GM18526 (cell line): ENCODE results near the gene SRPX2.

Experiments used
- POLR2A ChIP-seq: IDR thresholded peaks from 3 replicates; pipeline ENCODE4 v1.6.1; 2011; ENCODE audit not compliant: insufficient read length; ENCODE audit errors: extremely low read depth

SRPX2 gene, protein sequence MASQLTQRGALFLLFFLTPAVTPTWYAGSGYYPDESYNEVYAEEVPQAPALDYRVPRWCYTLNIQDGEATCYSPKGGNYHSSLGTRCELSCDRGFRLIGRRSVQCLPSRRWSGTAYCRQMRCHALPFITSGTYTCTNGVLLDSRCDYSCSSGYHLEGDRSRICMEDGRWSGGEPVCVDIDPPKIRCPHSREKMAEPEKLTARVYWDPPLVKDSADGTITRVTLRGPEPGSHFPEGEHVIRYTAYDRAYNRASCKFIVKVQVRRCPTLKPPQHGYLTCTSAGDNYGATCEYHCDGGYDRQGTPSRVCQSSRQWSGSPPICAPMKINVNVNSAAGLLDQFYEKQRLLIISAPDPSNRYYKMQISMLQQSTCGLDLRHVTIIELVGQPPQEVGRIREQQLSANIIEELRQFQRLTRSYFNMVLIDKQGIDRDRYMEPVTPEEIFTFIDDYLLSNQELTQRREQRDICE

DNA sequence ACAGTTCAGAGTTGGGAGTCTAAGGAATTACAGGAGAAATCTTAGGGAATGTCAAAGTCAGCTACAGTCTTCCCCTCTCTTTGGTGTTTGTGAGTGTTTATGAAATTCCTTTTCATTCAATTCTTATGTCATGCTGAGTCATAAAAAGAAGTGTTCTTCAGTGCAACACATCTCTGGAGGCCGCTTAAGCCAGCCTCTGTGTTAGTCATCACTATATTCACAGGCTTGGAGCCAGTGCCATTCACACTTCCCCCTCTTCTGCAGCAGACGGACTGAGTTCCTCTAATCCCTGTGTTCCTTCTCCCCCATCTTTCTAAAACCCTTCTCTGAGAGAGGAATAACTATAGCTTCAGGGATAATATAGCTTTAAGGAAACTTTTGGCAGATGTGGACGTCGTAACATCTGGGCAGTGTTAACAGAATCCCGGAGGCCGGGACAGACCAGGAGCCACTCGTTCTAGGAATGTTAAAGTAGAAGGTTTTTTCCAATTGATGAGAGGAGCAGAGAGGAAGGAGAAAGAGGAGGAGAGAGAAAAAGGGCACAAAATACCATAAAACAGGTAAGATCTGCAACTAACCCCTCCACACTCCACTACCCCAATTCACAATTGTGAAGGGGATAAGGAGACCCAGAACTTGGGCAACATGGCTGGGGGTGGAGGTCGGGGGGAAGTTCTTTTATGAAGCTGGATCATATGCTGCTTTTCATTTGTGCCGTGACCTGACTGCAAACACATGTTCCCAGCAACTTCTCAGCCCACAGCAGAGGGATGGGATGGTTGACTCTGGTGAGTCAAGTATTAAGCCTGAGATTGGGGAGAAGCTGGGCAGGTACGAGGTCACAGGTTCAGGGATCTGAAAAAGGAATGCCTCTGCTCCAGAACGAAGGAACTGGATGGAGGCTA is at the start of gene SRPX2:
SRPX2 (plus strand) TSS at position 244 of the 905 bp plus-strand sequence. CDS start 2,124 bp downstream, outside the sequence.
- no peak for TF ChIP-seq POLR2A

DNA sequence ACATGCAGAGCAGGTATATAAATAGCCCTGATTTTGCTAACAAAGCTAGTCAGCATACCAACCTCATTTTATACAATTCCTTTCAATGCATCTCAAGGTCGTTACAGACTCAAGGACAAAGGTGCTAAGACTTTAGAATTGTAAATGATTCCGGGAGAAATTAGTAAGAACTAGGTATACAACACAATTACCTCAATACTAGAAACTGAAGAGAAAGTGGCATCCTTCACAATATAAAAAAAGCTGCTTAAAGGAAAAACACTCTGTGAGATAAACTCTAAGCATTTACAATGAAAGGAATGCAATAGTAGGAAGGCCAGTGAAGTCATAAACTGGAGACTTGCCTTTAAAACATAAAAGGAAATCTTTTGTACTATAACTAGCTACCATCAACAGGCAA is 47.4 kb upstream of the SRPX2 start:
- no peak for TF ChIP-seq POLR2A

DNA sequence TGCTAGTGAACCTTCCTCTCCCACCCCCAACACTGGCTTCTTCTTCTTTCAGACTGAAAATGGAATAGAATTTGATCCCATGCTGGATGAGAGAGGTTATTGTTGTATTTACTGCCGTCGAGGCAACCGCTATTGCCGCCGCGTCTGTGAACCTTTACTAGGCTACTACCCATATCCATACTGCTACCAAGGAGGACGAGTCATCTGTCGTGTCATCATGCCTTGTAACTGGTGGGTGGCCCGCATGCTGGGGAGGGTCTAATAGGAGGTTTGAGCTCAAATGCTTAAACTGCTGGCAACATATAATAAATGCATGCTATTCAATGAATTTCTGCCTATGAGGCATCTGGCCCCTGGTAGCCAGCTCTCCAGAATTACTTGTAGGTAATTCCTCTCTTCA is 44.5 kb upstream of the SRPX2 start:
- TF ChIP-seq POLR2A: no peak

DNA sequence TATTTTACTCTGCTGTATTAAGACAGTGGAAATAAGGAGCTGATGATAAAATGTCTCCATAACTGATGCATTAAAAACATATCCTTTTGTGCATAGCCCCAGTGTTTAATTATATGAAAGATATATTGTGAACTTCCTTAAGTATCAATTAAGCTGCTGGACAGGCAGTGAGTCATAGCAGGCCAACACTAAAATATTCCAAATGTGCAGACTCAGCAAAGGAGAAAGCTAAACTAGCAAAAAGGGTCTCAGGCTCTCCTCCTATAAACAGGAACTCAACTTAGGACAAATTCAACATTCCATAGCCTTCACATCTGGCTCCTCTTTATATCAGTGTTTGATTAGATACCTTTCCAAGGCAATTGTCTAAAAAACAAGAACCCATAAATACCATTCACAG is 43.7 kb upstream of the SRPX2 start:
- TF ChIP-seq POLR2A: no peak

DNA sequence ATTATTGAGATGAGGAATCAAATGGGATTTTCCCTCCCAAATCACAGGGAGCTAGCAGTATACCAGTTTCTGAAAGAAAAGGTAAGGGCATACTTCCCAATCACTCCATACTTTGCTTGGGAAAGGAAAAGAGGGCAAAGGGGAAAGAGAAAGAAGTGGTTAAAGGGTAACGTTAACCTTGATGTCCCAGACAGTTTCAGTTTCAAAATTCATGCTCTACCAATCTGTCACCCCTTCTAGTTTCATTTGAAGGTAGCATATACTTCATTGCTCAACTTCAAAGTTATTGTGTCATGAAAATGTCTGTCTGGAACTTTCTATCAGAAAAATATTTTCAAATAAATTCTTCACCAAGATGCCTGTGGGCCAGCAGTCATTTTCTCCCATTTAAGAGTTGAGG is 43.2 kb upstream of the SRPX2 start:
- no peak for TF ChIP-seq POLR2A

DNA sequence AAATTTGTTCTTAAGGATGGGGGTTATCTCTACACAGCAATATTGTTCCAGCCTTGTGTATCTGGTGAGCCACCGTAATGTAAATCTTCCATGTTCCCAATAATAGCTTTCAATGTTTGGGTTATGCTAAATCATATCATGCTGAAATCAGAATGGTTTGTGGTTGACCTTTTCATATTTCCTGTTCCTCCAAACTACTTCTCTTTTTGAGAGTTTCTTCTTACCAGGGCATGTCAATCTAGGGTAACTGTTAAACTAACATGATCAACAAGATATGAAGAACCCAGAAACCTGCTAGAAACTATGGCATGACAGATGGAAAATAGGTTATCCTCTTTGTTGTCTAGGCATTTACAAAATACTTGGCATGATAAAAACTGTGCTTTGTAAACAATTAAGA is 37.2 kb upstream of the SRPX2 start:
- no peak for TF ChIP-seq POLR2A

DNA sequence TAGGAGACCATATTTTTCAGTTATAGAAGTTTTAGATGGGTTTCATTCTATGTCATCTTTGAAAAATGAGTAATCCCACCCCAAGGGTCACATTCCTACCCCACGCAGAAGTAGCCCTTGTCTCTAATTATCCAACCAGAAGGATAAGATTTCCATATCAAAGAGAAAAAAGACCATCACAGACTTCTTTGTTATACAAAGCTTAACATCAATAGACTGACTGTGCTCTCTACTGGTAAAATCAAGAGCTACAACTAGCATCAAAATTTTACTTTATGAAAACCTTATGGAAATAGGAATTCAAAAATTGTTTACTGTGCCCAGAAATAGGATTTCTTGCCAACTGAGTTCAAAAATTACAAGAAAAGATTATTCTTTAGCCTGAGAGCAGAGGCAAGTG is 34.4 kb upstream of the SRPX2 start:
- TF ChIP-seq POLR2A: no peak

DNA sequence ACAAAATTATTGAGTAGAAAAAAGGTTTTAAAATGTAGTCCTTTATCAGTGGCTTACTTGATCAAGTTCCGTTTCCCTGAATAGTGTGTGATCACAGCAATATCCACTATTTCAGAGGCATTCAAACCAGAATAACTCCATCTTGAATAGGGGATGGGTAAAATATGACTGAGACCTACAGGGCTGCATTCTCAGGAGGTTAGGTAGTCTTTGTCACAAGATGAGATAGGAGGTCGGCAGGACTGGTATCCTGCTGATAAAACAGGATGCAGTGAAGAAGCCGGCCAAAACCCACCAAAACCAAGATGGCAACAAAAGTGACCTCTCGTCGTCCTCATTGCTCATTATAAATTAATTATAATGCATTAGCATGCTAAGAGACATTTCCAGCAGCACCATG is 32.0 kb upstream of the SRPX2 start:
- TF ChIP-seq POLR2A: no peak

DNA sequence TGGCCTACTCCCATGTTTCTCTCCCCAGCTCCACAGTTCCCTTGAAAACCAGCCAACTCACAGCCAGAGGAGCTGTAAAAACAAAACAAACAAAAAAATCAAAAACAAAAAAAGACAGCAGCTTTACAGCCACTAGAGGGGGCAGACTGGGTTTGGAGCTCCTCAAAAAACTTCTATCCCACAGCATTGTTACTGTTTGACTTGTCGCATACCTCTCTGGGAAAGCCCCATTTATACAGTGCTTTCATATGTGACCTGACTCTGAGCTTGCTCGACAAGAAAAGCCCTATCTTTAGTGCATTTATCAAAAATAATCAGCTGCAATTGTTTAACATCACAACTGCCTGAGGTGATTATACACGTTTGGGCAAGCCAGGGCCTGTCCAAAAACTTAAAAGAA is 29.0 kb upstream of the SRPX2 start:
- no peak for TF ChIP-seq POLR2A

DNA sequence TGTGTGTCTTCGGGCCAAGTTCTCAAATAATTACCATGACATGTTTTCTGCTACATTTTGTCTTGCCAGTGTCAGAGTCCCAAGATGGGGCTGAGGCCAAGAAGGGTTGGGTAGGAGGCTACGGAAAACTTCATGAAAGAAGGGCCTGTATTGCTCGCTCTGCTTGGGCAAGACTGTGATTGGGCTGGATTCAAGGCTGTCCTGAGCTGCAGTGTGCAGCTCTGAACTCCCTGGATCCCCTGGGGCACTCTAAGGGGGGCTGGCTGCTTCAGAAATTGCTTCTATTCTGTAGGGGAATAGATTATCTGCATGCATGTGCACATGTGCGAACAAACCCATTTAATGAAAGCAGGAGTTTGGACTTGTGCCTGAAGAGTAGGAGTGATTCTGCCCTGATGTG is 21.0 kb upstream of the SRPX2 start:
- TF ChIP-seq POLR2A: no peak

DNA sequence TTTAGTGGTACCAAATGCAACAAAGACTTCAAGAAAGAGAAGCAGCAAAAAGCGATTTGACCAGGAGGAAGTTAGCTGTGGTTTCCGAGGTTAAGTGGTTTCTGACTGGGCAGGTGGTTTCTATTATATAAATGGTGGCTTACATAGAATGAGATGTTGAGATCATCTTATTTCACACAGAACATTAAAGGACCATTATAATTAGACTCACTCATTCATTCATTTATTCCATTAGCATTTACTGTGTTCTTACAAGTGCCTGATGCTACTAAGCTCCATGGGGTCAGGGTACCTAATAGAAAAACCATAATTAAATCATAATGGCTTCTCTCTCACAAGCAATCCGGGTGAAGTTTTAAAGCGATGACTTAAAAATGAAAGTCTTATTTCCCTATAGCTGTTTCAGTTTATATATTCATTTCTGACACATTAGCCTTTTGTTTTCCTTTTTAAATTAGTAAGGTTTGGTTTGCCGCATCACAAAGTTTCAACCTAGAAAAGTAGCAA is 18.0 kb upstream of the SRPX2 start:
- TF ChIP-seq POLR2A: no peak

DNA sequence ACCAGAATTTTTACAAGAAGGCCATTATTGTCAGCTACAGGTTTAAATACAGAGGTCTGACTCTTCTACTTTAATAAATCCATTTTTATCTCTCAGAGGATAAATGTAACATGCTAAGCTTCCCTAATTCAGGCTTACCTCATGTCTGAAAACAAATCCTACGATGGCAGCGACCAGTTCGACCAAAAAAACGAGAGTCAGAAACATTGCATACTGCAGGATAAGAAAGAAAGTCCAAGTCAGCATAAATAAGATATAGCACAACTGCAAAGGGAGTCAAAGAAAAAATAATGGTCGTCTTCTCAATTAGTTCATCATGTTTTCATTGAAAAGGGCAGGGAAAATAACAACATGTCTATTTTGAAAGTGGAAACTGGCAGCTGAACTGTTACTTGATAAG is 9.0 kb upstream of the SRPX2 start:
- TF ChIP-seq POLR2A: no peak

DNA sequence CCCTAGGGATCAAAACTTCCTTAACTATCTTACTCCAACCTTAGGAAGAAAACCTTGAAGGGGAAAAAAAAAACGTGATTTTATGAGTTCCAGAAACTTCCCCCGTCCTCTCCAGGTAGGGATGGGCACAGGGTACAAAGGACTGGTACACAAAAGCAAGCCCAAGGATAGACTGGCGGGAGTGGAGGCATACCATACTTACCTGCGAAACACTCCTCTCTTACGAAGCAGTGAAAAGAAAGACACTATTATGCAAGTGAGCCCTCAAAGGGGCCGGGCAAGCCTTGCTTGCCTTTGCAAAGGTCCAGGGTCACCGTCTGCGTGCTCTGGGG is 8.0 kb upstream of the SRPX2 start:
- no peak for TF ChIP-seq POLR2A

DNA sequence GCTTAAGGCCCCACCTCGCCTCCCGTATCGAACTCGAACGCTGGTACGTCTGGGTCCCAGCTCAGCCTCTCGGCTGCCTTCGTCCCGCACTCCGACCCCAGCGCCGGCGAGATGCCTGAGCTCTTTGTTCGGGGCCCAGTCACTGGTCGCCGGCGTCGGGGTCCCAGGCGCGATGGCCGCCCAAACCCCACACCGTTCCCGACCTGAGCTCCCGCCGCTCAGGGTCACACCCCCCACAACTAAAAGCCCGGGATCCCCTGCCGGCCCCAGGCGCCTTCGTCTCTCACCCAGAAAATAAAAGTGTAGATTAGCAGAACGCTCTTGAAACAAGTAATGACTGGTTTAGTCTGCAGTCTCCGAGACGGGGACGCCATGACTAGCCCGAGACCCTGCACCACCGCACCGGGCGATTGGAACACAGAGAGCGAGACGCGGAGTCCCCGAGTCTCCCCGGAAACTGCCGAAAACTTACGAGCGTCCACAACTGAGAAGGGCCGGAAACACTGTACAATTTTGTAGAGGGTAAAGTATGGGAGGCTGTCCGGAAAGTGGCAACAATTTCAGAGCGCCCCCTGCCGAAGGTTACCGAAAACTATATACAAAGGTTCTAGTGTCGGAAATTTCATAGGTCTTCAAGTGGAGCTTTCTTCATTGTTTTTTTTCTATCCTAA is 7.5 kb upstream of the SRPX2 start, which contains the start of gene TSPAN6:
TSPAN6 (minus strand) TSS at position 486 of the 671 bp plus-strand sequence; CDS start at position 374, 112 bp downstream.
- no peak for TF ChIP-seq POLR2A

DNA sequence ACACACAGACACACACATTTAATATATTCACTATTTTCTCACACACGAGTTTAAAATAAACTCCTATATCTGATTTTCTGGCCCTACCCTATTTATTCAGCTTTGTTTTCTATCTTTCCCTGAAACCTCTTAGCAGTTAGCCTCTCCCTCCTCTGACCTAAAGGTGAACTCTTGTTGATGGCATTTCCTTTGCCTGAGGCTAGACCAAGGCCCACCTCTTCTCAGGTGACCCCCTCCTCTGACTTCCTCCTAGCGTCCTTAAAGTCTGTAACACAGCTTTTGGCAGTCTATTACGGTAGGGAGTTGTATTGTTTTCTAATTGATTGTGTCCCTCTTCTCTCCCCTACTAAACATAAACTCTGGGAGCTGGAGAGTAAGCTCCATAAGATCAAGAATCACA is 1.7 kb upstream of the SRPX2 start:
- TF ChIP-seq POLR2A: no peak
